HUES48 (cell line): ENCODE data around the gene CERS3.

Experiments used
- H3K27ac ChIP-seq: one replicate; pipeline ENCODE4 v1.7.0; 2013; ENCODE audit warnings: low read depth, low read length, inconsistent platforms
- H3K27me3 ChIP-seq: 2 replicates; pipeline ENCODE4 v1.6.1; 2013; ENCODE audit warnings: mild to moderate bottlenecking, low read length; ENCODE audit not compliant: control insufficient read depth, insufficient read depth
- H3K36me3 ChIP-seq: 2 replicates; pipeline ENCODE4 v1.6.1; 2013; ENCODE audit warnings: low read length; ENCODE audit not compliant: control insufficient read depth, insufficient read depth
- H3K4me1 ChIP-seq: 2 replicates; pipeline ENCODE4 v1.6.1; 2013; ENCODE audit warnings: mild to moderate bottlenecking, low read length; ENCODE audit not compliant: control insufficient read depth, insufficient read depth
- H3K4me3 ChIP-seq: 2 replicates; pipeline ENCODE4 v1.5.1; 2013; ENCODE audit warnings: mild to moderate bottlenecking, low read depth, low read length
- H3K9ac ChIP-seq: 2 replicates; pipeline ENCODE4 v1.6.1; 2013; ENCODE audit warnings: mild to moderate bottlenecking, low read depth, low read length, moderate library complexity
- H3K9me3 ChIP-seq: 2 replicates; pipeline ENCODE4 v1.6.1; 2013; ENCODE audit warnings: low read length; ENCODE audit not compliant: control insufficient read depth, insufficient read depth

The CERS3 gene

DNA sequence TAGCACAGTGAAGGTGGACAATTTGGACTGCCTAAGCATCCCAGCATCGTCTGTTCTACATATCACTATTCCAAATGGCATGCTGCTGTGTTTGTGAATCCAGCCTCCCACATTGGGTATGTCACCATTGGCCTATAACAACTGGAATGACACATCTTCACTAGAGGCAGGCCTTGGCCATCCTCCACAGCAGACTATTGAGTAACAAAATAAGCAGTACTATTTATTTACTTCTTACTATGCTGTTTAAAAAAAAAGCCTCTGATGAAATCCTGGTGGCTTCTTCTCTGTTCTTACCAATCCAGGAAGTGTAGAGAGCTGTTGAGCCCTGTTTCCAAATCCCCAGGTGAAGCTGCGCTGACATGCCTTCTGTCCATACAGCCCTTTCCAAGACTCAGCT is 30.6 kb upstream of the CERS3 start:
- no peak overlapping the region for H3K9ac ChIP-seq
- no peaks in the 10 kb centered on the region for H3K36me3 ChIP-seq
- H3K4me1 ChIP-seq: no peaks in the 10 kb centered on the region
- no peak overlapping the region for H3K4me3 ChIP-seq
- H3K27me3 ChIP-seq: no peaks in the 10 kb centered on the region
- H3K9me3 ChIP-seq: no peaks in the 10 kb centered on the region; the same call in 1 of the 2 replicates
- H3K27ac ChIP-seq: no peak overlapping the region

DNA sequence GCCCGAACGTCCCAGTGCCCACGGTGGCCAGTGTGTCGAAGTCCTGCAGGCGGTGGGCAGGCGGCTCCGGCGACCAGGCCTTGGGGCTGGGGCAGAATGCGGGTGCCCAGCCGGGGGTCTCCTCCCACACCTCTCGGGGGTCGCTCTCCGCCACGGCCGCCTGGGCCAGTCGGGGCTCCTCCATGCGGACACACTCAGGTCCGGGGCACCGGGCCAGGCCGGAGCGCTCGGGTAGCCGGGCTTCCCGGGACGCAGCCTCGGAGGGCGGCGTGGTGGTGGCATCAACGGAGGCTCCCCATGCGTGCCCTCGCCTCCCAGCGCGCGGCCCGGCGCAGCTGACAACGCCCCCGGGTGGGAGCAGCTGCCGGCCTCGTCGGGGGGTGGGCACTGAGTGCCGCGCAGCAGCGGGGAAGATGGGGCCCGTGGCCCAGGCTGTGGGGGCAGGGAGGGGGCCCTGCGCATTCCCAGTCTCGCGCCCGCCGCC is 30.1 kb upstream of the CERS3 start:
- Histone ChIP-seq H3K9ac (no peak overlapping the region), H3K9me3 (peaks cover 3% of the 10 kb centered on the region), H3K4me1 (no peaks in the 10 kb centered on the region), H3K27me3 (no peaks in the 10 kb centered on the region), H3K27ac (no peak overlapping the region), H3K36me3 (no peaks in the 10 kb centered on the region), H3K4me3 (no peak overlapping the region)

DNA sequence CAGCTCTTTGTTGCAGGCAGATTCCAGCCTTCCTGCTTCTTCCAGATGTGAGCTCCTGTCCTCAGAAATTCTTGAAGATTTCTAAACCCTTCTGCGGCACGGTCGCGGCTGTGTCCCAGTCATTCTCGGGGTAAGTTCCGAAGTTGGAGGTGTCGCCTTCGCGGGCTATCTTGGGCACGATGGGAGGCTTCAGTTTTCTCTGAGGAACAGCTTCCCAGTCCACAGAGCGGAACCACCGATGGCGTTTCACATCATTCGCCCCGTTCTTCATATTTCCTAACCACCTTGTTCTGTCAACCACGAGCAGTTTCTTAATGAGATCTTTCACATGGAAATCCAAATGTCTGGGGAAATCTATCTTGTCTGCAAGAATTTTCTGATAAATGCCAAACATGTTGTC is 24.7 kb upstream of the CERS3 start:
- no peaks in the 10 kb centered on the region for H3K36me3 ChIP-seq
- no peak overlapping the region for H3K9ac ChIP-seq
- H3K4me1 ChIP-seq: no peaks in the 10 kb centered on the region
- H3K27ac ChIP-seq: no peak overlapping the region
- H3K9me3 ChIP-seq: peaks cover 16% of the 10 kb centered on the region
- no peak overlapping the region for H3K4me3 ChIP-seq
- H3K27me3 ChIP-seq: no peaks in the 10 kb centered on the region

DNA sequence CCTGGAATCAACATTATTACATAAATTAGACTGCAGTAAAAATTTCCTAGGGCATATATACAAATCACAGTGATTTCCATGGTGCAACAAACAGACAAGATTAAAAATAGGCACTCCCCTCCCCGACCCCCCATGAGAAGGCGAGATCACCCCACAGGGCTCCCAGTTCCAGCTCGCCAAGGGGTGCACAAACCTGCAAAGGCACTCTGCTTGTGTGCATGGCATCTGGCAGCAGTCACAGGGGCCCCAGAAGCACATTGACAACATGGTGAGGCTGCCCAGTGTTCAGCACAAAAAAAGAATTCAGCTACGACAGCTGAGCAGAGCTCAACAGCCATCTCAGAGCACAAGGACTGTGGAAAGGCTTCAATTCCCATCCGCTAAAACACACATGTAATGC is 19.2 kb upstream of the CERS3 start:
- no peaks in the 10 kb centered on the region for H3K36me3 ChIP-seq
- H3K9me3 ChIP-seq: peaks cover 13% of the 10 kb centered on the region
- no peak overlapping the region for H3K9ac ChIP-seq
- no peaks in the 10 kb centered on the region for H3K27me3 ChIP-seq
- H3K4me3 ChIP-seq: no peak overlapping the region
- no peaks in the 10 kb centered on the region for H3K4me1 ChIP-seq
- H3K27ac ChIP-seq: no peak overlapping the region

DNA sequence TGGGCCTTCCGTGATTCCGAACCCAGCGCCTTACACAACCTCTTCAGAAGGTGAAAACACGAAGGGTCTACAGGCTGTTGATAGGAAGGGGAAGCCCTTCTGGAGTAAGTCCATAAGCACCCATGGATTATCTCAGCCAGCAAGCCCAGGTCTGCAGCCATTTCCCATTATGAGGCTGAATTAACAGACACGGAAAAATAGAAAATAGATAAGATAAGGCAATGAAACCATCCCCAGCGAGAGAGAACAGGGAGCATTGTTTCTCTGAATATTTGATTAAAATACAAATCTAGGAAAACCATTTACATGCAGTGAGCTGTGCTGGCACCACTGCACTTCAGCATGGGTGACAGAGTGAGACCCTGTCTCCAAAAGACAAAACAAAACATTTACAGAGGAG is 16.2 kb upstream of the CERS3 start:
- Histone ChIP-seq H3K27me3 (no peaks in the 10 kb centered on the region), H3K4me1 (no peaks in the 10 kb centered on the region), H3K27ac (no peak overlapping the region), H3K4me3 (no peak overlapping the region), H3K36me3 (no peaks in the 10 kb centered on the region), H3K9ac (no peak overlapping the region), H3K9me3 (peaks cover 5% of the 10 kb centered on the region)

DNA sequence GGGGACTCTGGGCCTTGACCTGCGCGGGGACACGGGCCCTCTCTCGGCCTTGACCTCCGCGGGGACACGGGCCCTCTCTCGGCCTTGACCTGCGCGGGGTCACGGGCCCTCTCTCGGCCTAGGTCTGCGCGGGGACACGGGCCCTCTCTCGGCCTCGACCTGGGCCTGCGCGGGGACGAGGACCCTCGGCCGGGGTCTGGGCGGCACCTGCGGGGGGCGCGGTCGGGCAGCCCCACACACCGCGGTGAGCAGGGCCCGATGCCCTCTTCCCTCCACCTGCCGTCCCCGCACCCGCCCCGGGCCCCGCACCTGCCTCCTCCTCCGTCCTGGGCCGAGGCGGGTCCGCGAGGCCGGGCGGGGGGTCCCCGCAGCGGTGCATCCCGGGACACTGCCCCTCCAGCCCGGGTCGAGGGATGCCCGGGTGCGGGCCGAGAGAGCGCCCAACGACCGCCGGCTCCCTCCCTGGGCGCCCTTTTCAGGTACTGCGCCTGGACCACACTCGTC is 15.6 kb upstream of the CERS3 start:
- H3K9me3 ChIP-seq: peaks cover 10% of the 10 kb centered on the region
- no peaks in the 10 kb centered on the region for H3K27me3 ChIP-seq
- H3K9ac ChIP-seq: no peak overlapping the region
- H3K36me3 ChIP-seq: no peaks in the 10 kb centered on the region
- no peak overlapping the region for H3K4me3 ChIP-seq
- no peak overlapping the region for H3K27ac ChIP-seq
- H3K4me1 ChIP-seq: no peaks in the 10 kb centered on the region

DNA sequence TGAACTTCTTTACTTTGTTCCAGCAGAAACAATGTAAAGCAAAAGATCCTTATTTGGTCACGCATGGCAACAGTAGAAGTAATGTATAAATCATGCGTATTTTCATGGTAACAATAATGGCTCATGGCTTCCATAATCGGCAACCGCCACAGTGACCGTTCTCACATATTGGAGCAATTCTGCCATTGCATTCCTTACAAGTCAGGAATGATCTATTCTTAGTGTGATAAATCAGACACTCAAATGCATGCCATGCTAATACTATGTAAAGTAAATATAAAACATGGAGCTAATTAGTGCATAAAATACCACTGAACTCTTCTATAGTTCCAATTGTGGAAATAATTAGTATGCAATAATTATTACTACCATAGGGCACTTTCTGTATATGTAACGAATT is 13.5 kb upstream of the CERS3 start:
- peaks cover 19% of the 10 kb centered on the region for H3K9me3 ChIP-seq
- H3K4me1 ChIP-seq: no peaks in the 10 kb centered on the region
- no peak overlapping the region for H3K27ac ChIP-seq
- H3K4me3 ChIP-seq: no peak overlapping the region
- H3K36me3 ChIP-seq: no peaks in the 10 kb centered on the region
- no peak overlapping the region for H3K9ac ChIP-seq
- H3K27me3 ChIP-seq: no peaks in the 10 kb centered on the region

DNA sequence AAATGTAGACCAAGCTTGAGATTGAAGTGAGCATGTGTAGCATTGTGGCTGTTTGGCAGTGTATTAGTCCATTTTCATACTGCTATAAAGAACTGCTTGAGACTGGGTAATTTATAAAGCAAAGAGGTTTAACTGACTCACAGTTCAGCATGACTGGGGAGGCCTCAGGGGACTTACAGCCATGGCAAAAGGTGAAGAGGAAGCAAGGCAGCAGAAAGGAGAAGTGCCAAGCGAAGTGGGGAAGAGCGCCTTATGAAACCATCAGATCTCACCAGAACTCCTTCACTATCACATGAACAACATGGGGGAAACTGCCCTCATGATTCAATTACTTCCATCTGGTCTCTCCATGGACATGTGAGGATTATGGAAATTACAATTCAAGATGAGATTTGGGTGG is 8.6 kb upstream of the CERS3 start:
- no peaks in the 10 kb centered on the region for H3K27me3 ChIP-seq
- H3K27ac ChIP-seq: no peak overlapping the region
- H3K9me3 ChIP-seq: peaks cover 16% of the 10 kb centered on the region; the same call in 1 of the 2 replicates
- H3K4me1 ChIP-seq: no peaks in the 10 kb centered on the region
- H3K36me3 ChIP-seq: no peaks in the 10 kb centered on the region
- no peak overlapping the region for H3K9ac ChIP-seq
- H3K4me3 ChIP-seq: no peak overlapping the region

DNA sequence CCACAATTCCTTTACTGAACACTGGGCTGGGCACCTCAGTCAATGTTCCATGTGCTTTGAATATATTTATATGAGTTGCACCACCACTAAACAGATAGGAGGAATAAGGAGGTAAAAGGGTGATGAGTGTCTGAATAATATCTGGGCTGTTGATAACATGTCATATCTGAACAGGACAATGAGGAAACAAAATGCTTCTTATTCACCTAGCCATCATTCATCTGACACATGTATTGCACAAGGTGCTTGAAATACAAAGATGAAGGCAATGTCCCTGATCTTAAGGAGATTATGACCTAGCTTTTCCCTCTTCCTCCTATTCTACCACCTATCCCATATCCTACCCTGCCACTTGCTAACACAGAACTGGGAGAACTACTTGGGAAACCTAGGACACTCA is 8.0 kb upstream of the CERS3 start:
- H3K4me1 ChIP-seq: no peaks in the 10 kb centered on the region
- H3K36me3 ChIP-seq: no peaks in the 10 kb centered on the region
- no peaks in the 10 kb centered on the region for H3K27me3 ChIP-seq
- H3K27ac ChIP-seq: no peak overlapping the region
- H3K9me3 ChIP-seq: peaks cover 16% of the 10 kb centered on the region; the same call in 1 of the 2 replicates
- H3K4me3 ChIP-seq: no peak overlapping the region
- no peak overlapping the region for H3K9ac ChIP-seq

DNA sequence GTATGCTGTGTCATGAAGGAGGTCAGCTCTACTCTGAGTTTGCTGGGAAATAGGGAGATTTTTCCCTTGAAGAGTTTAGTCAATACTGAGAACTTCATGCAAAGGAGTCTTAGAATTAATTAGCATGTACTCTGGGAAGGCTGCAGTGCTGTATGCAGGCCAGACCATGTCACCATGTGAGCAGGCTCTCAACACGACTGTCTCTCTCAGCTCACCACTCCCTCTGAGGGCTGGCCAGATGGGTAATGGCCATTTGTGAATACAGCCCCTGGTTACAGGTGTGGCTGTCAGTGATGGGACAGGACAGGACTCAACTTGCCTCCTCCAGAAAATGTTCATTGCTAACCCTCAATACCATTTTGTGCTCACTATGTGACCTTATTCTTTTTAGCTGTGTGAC is 5.1 kb upstream of the CERS3 start:
- H3K9me3 ChIP-seq: peaks cover 8% of the 10 kb centered on the region; the same call in 1 of the 2 replicates

DNA sequence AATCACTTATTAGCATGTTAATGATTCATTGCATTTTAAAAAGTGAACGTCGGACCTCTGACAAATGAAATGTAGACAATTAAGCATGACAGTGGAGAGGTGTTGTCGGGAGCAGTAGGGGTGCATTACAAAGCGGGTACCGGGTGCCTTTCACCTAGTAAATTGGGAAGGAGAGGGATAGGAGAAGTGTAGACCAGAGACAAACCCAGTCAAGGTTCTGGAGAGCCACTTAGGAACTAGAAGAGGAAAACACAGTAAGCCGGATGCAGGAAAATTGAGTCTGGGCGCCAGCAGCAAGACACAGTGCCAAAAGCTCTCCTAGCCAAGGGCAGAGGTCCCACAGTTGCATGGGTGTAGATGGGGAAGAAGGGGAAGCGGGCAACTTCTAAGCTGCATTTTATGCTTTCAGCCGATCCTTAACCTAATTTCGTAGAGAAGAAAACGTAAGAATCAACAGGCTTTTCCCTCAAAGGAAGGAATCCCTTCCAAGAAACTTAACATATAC is 3.1 kb upstream of the CERS3 start:
- Histone ChIP-seq H3K27me3 (no peaks in the 10 kb centered on the region), H3K4me1 (no peaks in the 10 kb centered on the region), H3K9ac (no peak overlapping the region), H3K27ac (no peak overlapping the region), H3K4me3 (no peak overlapping the region), H3K9me3 (no peaks in the 10 kb centered on the region), H3K36me3 (no peaks in the 10 kb centered on the region)

More for the DNA sequence above, 5.1 kb upstream of the CERS3 start:
- no peak overlapping the region for H3K27ac ChIP-seq
- H3K4me1 ChIP-seq: no peaks in the 10 kb centered on the region
- no peaks in the 10 kb centered on the region for H3K27me3 ChIP-seq
- H3K9ac ChIP-seq: no peak overlapping the region
- no peaks in the 10 kb centered on the region for H3K36me3 ChIP-seq
- no peak overlapping the region for H3K4me3 ChIP-seq
